Left ventricle myocardium inferior (tissue), 1 donor: ENCODE measurements around the gene SREBF1. TPM values are rescaled to one million over a fixed set of nuclear protein-coding genes. Genes with fewer than 3 reads are reported as not detected.

Source experiments
- DNase-seq: peaks from one replicate; pipeline ENCODE4 v3.0.0-alpha.2; 2020
- H3K27ac ChIP-seq: fragments of 200-600 bp; replicated peaks from 2 replicates; pipeline ENCODE4 v1.8.0; 2021
- H3K27me3 ChIP-seq: fragments of 200-600 bp; 2 replicates; pipeline ENCODE4 v1.8.0; 2021; ENCODE audit warnings: low read depth
- H3K36me3 ChIP-seq: fragments of 200-600 bp; 2 replicates; pipeline ENCODE4 v1.8.0; 2021
- H3K4me1 ChIP-seq: fragments of 200-600 bp; 2 replicates; pipeline ENCODE4 v1.8.0; 2021
- H3K4me3 ChIP-seq: fragments of 200-600 bp; 2 replicates; pipeline ENCODE4 v1.8.0; 2021; ENCODE audit warnings: mild to moderate bottlenecking, moderate library complexity
- H3K9me3 ChIP-seq: fragments of 200-600 bp; replicated peaks from 2 replicates; pipeline ENCODE4 v1.8.0; 2021
- CTCF ChIP-seq: fragments of 200-600 bp; IDR thresholded peaks from 2 replicates; pipeline ENCODE4 v1.8.0; 2021; ENCODE audit warnings: antibody characterized with exemption, mild to moderate bottlenecking, borderline replicate concordance
- intact Hi-C: fragments of 100-400 bp; cut with micrococcal nuclease; formaldehyde crosslinking; loops from one replicate; pipeline ENCODE4 v1.11.0; 2022
- total RNA-seq: library from RNA; stranded (reverse); fragmentation: NEBNext Ultra II Directional; extraction: Animal tissue kit (Norgen Biotek cat#: 25700); gene quantifications from one replicate; pipeline ENCODE4 v1.2.1, GENCODE V29; 2021
- donor health status: DM: no; HTN: yes; CAD: no; lungs with severe emphysema.

The SREBF1 gene
- total RNA-seq, 1 donor from 2014 or later, result 10.2 TPM

GRCh38 chr17:17806611-17807274 lies 30.0 kb downstream of the SREBF1 start:
- Histone ChIP-seq H3K4me1 (peaks cover 60% of the 10 kb centered on the region), H3K27me3 (no peaks in the 10 kb centered on the region), H3K4me3 (no peak overlapping the region), H3K27ac (peak overlapping the region; percentile 85), H3K9me3 (no peaks in the 10 kb centered on the region), H3K36me3 (peaks cover 18% of the 10 kb centered on the region)
- TF ChIP-seq CTCF, result no peak
- no peak for DNase-seq
- intact Hi-C loops, result no loop called here

GRCh38 chr17:17806035-17806434 lies 30.8 kb downstream of the SREBF1 start:
- no peaks in the 10 kb centered on the region for H3K27me3 ChIP-seq
- intact Hi-C loops, result no loop called here
- peaks cover 23% of the 10 kb centered on the region for H3K36me3 ChIP-seq
- no peak overlapping the region for H3K4me3 ChIP-seq
- no peaks in the 10 kb centered on the region for H3K9me3 ChIP-seq
- peaks cover 53% of the 10 kb centered on the region for H3K4me1 ChIP-seq
- no peak for DNase-seq
- TF ChIP-seq CTCF, result no peak
- H3K27ac ChIP-seq, result peak overlapping the region; percentile 85

- Histone ChIP-seq H3K9me3 (no peaks in the 10 kb centered on the region), H3K36me3 (peaks cover 23% of the 10 kb centered on the region), H3K4me1 (peaks cover 49% of the 10 kb centered on the region), H3K4me3 (no peak overlapping the region), H3K27me3 (no peaks in the 10 kb centered on the region), H3K27ac (peak overlapping the region; percentile 85)
- no peak for TF ChIP-seq CTCF
- intact Hi-C loops, result no loop called here
- DNase-seq, result no peak
Observed at GRCh38 chr17:17805575-17805974, 31.2 kb downstream of the SREBF1 start.

- no peak for DNase-seq
- H3K4me1 ChIP-seq, result peaks cover 37% of the 10 kb centered on the region
- no peaks in the 10 kb centered on the region for H3K9me3 ChIP-seq
- H3K27me3 ChIP-seq, result no peaks in the 10 kb centered on the region
- TF ChIP-seq CTCF, result no peak
- H3K4me3 ChIP-seq, result no peak overlapping the region
- peaks cover 22% of the 10 kb centered on the region for H3K36me3 ChIP-seq
- intact Hi-C loops, result loop anchor here (5.0 kb wide), 1 partner anchor 48 kb away; no protein-coding TSS in a partner anchor
- no peak overlapping the region for H3K27ac ChIP-seq
Observed at GRCh38 chr17:17804007-17804406, 32.8 kb downstream of the SREBF1 start.

GRCh38 chr17:17801800-17802481 lies 34.8 kb downstream of the SREBF1 start:
- no peak overlapping the region for H3K27ac ChIP-seq
- no peaks in the 10 kb centered on the region for H3K27me3 ChIP-seq
- no peak for TF ChIP-seq CTCF
- peaks cover 42% of the 10 kb centered on the region for H3K36me3 ChIP-seq
- H3K4me3 ChIP-seq, result no peak overlapping the region
- intact Hi-C loops, result loop anchor here (5.0 kb wide), 1 partner anchor 50 kb away; no protein-coding TSS in a partner anchor
- H3K9me3 ChIP-seq, result no peaks in the 10 kb centered on the region
- H3K4me1 ChIP-seq, result peaks cover 34% of the 10 kb centered on the region
- no peak for DNase-seq
